Stimulated activated CD8-positive, alpha-beta memory T cell treated with anti-CD3 and anti-CD28 coated beads, Interleukin-7, amount 100 ng/mL, for 24 hours (primary cell): Measurements from ENCODE around the gene COX14.

Experiments
- DNase-seq: peaks from one replicate; pipeline ENCODE4 v3.0.0-alpha.2; 2020; ENCODE audit warnings: low read depth

The COX14 gene

GRCh38 chr12:50084775-50085614, 27.0 kb upstream of the COX14 start, which contains the start of gene SMARCD1:
Gene SMARCD1, plus strand, starts transcription at chr12:50085342. Its CDS starts 28 bp downstream, at chr12:50085370.
- DNase-seq, result peak; percentile 70

- no peak for DNase-seq
These were observed 26.4 kb upstream of the COX14 start for GRCh38 chr12:50085615-50086072.

GRCh38 chr12:50086148-50086547, 25.9 kb upstream of the COX14 start:
- no peak for DNase-seq

GRCh38 chr12:50087151-50087550, 24.9 kb upstream of the COX14 start:
- DNase-seq, result no peak

- no peak for DNase-seq
These were observed 24.0 kb upstream of the COX14 start for GRCh38 chr12:50087995-50088394.

GRCh38 chr12:50088577-50089335, 23.3 kb upstream of the COX14 start:
- DNase-seq, result no peak

- DNase-seq, result no peak
These were observed 22.3 kb upstream of the COX14 start for GRCh38 chr12:50089730-50090129.

- no peak for DNase-seq
These were observed 21.6 kb upstream of the COX14 start for GRCh38 chr12:50090391-50090790.

GRCh38 chr12:50097952-50098351, 14.1 kb upstream of the COX14 start:
- DNase-seq, result no peak

GRCh38 chr12:50099302-50100008, 12.6 kb upstream of the COX14 start:
- no peak for DNase-seq

GRCh38 chr12:50100561-50100960, 11.5 kb upstream of the COX14 start:
- no peak for DNase-seq

GRCh38 chr12:50101663-50102062, 10.4 kb upstream of the COX14 start:
- DNase-seq, result no peak

- no peak for DNase-seq
These were observed 9.9 kb upstream of the COX14 start for GRCh38 chr12:50102131-50102531.

GRCh38 chr12:50102646-50103309, 9.3 kb upstream of the COX14 start:
- DNase-seq, result no peak

GRCh38 chr12:50103351-50103750, 8.7 kb upstream of the COX14 start:
- DNase-seq, result no peak

- no peak for DNase-seq
These were observed 8.2 kb upstream of the COX14 start, which contains the start of gene GPD1 for GRCh38 chr12:50103767-50104321. Gene GPD1, plus strand, starts transcription at chr12:50104008. Its CDS starts 43 bp downstream, at chr12:50104051.

- DNase-seq, result no peak
These were observed 7.3 kb upstream of the COX14 start for GRCh38 chr12:50104417-50105366.

GRCh38 chr12:50105913-50106450, 6.1 kb upstream of the COX14 start:
- no peak for DNase-seq

- no peak for DNase-seq
These were observed 5.1 kb upstream of the COX14 start for GRCh38 chr12:50106907-50107306.
